Activated naive CD4-positive, alpha-beta T cell treated with Interleukin-2 at 50 U/mL for 16 hours (primary cell): ENCODE data around the gene KLHL15.
"Not testable (repeated sequence)": the region's sequence is repeated elsewhere in the genome, so short reads cannot be mapped to it uniquely, and the experiment has no call there.

ENCODE experiments used
- DNase-seq: peaks from one replicate; pipeline ENCODE4 v3.0.0-alpha.2; 2020

KLHL15 gene, protein sequence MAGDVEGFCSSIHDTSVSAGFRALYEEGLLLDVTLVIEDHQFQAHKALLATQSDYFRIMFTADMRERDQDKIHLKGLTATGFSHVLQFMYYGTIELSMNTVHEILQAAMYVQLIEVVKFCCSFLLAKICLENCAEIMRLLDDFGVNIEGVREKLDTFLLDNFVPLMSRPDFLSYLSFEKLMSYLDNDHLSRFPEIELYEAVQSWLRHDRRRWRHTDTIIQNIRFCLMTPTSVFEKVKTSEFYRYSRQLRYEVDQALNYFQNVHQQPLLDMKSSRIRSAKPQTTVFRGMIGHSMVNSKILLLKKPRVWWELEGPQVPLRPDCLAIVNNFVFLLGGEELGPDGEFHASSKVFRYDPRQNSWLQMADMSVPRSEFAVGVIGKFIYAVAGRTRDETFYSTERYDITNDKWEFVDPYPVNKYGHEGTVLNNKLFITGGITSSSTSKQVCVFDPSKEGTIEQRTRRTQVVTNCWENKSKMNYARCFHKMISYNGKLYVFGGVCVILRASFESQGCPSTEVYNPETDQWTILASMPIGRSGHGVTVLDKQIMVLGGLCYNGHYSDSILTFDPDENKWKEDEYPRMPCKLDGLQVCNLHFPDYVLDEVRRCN

DNA sequence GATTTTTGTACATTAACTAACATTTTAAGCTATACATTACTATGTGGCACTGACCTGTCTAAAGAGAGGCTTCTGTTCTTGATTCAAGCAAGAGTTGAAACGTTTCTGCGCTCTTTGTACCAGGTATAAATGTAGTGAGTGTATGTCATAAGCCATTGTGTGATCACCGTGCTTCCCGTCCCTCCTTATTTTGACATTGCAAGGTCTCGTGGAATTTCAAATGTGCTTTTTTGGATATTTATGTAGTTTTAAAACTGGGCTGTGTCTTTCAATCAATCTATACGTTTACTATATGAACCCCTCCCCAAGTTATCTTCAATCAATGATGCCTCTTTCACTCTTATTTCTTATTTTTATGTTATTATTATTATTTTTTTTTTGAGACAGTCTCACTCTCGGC lies at the start of gene KLHL15:
KLHL15 (minus strand) TSS at position 101 of the 400 bp plus-strand sequence. CDS start 20,493 bp downstream, outside the sequence.
- no peak for DNase-seq

- DNase-seq = no peak
These were observed 42.9 kb upstream of the KLHL15 start for GRCh38 chrX:24069877-24070276.

GRCh38 chrX:24063488-24063887 lies 36.5 kb upstream of the KLHL15 start:
- no peak for DNase-seq

DNA sequence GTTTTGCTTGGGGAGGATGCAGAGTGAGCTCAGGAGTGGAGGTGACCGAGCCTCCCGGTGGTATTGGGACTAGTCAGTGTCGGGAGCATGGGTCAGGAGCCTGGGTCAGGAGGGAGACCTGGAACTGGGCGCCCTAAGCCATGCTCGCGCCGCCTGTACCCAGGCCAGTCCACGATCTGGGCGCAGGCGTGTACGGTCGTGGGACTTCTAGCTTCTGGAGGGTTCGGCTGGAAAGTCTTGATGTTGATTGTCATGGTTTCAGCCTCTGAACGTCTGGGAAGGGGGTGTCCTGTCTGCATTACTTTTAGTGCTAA lies 28.0 kb upstream of the KLHL15 start:
- no peak for DNase-seq

DNA sequence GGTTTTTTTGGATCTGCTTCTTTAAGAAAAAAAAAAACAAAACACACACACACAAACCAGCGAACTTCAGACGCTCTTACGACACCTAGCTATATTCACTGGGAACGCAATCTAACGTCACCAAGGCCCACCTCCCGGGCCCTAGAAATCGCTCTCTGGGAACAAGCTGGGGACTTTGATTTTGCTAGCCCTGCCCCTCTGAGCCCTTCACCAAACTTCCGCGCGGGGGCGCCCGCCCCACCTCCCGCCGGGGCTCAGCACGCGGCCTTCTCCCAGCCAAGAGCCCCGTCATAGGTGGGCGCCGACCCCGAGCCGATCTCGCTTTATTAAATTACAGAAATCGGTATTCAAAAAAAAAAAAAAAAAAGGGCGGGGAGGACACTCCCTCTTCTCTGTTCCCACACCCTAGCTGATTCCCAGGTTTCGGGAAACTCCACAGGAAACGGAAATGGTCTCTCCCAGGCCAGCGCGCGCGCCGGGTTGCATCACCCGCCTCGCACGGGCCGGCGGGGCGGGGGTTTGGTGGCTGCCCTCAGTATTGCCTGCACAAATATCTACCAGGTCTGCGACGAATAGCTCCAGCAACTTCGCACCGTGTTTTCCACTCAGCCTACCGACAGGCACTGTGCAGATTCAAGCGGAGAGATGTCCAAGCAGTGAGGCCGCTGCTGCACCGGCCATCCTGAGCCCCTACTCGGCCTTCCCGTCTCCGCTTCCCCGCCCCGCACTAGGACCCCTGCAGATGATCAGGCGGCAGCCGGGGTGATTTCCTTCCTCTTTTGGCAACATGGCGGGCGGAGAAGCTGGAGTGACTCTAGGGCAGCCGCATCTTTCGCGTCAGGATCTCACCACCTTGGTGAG lies 27.4 kb upstream of the KLHL15 start, which contains the start of gene EIF2S3:
EIF2S3 (plus strand) TSS at position 775 of the 861 bp plus-strand sequence; CDS start at position 788, 13 bp downstream.
- peak; percentile 83 for DNase-seq

DNA sequence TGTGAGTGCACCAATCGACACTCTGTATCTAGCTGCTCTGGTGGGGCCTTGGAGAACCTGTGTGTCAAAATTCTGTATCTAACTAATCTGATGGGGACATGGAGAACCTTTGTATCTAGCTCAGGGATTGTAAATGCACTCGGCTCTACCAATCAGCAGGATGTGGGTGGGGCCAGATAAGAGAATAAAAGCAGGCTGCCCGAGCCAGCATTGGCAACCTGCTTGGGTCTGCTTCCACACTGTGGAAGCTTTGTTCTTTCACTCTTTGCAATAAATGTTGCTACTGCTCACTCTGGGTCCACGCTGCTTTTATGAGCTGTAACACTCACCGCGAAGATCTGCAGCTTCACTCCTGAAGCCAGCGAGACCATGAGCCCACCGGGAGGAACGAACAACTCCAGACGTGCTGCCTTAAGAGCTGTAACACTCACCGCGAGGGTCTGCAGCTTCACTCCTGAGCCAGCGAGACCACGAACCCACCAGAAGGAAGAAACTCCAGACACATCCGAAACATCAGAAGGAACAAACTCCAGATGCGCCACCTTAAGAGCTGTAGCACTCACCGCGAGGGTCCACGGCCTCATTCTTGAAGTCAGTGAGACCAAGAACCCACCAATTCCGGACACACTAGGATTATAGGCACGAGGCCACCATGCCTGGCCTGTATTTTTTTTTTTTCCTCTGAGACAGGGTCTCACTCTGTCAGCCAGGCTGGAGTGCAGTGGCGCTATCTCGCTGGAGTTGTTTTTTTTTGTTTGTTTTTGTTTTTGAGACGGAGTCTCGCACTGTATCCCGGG lies 23.7 kb upstream of the KLHL15 start:
- not testable (repeated sequence) for DNase-seq

GRCh38 chrX:24049643-24050042 lies 22.7 kb upstream of the KLHL15 start:
- DNase-seq = not testable (repeated sequence)

- DNase-seq = not testable (repeated sequence)
These were observed 19.1 kb upstream of the KLHL15 start for GRCh38 chrX:24046060-24046459.

DNA sequence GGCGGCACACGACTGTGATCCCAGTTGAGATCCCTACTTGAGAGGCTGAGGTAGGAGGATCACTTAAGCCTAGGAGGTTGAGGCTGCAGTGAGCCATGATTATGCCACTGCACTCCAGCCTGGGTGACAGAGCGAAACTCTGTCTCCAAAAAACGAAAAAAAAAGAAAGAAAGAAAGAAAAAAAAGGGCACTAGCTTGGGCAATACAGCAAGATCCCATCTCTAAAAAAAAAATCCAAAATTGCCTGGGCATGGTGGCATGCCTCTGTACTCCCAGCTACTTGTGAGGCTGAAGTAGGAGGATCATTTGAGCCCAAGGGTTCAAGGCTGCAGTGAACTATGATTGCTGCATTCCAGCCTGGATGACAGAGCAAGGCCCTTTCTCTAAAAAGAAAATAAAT lies 10.7 kb upstream of the KLHL15 start:
- no peak for DNase-seq

- DNase-seq = no peak
These were observed 7.5 kb upstream of the KLHL15 start for GRCh38 chrX:24034485-24034884.

DNA sequence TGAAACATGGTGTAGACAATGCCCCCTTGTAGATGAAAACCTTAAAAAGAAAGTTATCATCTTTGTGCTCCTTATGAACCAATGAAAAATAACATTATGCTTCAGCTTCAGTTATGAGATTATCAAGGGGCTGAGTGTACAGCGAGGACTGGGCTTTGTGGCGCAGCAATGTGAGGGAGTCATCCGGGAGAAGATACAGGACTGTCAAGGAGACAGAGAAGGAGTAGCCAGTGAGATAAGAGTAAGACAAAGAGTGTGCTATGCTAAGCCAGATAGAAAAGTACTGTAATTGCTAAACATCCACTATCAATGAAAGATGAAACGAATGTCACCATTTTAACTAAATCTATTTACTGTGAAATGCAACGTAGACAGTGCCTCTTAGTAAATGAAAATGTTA lies 3.6 kb upstream of the KLHL15 start:
- no peak for DNase-seq

DNA sequence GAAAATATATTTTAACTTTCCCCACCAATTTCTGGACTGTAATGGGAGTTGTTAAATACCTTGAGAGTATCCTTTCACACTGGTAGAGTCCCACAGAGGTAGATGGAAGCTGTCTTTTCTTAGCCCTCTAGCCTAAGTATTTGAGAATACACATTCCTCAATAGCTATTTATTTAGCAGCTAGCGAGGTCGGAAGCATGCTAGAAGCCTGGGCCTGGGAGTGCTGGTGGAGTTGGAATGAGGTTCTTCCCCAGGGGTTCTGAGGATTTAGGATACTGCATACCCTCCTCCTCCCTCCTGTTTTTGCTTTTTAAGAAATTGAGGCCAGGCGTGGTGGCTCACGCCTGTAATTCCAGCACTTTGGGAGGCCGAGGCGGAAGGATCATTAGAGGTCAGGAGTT lies 999 bp upstream of the KLHL15 start:
- no peak for DNase-seq

GRCh38 chrX:24026432-24026831 lies 554 bp downstream of the KLHL15 start:
- no peak for DNase-seq

DNA sequence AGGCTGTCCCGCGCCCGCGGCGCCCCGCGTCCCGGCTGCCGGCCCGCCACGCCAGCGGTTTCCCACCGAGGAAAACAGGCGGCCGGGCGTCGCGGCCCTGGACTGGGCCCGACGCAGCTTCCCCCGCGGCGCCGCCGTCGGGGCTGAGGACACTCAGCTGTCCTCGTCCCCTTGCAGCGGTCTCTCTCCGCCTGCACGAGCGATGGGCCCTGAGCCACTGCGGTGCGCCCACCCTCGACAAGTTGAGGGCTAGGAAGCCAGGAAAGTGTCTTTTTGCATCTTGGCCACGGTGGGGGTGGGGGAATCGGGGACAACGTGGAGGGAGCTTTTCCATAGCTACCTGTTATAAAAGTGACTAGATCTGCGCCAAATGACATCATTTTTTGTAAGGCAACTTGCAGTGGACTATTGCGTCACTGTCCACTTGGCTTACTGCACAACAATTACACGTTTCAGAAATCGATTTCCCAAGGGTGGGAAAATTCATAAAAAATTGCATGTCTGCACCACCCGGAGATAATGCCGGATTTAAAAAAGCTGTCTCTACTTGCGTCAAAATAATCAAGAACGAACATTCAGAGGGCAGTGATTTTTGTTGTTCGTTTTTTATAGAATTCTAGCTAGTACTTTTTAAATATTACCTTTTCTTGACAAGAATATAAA lies 1.1 kb downstream of the KLHL15 start:
- no peak for DNase-seq

DNA sequence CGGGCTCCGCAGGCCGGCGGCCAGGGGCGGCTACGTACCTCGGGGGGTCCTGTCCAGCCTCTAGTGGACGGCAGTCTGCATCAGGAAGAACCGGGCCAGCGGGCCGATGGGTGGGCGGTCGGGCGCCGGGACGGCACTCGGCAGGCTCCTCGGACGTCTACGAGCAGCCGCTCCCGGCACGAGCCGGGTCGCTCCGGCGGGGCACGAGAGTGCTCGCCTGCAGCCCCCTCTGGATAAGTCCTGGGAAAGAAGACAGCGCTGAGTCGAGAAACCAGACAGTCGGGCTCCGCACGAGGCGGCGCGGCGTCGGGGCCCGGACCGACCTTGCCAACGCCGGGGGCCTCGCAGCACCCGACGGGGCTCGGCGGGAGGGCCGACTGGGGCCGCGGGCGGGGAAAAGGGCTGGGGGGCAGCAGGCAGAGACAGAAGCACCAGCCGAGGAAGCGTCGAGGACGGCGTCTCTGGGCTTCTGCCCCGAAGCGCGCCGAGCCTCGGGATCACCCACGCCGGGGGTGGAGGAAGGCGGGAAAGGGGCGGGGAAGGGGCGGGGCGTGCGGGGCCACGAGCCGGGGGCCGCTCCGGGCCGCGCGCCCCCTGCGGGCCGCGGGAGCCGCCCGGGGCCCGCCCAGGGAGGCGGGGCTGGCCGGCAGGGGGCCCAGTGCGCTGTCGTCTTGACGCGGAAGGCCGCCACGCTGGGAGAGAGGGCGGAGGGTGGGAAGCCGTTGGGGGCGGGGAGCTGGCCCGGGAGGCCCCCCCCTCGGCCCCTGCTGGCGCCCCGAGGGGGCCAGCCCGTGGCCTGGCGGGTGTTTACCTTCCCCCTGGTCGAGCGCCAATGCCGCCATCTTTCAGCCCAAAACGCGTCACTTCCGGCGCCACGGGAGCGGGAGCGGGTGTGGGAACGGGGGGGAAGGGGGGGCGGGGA lies 1.9 kb downstream of the KLHL15 start:
- peak; percentile 79 for DNase-seq

GRCh38 chrX:24023972-24024669 lies 2.9 kb downstream of the KLHL15 start:
- no peak for DNase-seq

GRCh38 chrX:24023544-24023943 lies 3.4 kb downstream of the KLHL15 start:
- no peak for DNase-seq

DNA sequence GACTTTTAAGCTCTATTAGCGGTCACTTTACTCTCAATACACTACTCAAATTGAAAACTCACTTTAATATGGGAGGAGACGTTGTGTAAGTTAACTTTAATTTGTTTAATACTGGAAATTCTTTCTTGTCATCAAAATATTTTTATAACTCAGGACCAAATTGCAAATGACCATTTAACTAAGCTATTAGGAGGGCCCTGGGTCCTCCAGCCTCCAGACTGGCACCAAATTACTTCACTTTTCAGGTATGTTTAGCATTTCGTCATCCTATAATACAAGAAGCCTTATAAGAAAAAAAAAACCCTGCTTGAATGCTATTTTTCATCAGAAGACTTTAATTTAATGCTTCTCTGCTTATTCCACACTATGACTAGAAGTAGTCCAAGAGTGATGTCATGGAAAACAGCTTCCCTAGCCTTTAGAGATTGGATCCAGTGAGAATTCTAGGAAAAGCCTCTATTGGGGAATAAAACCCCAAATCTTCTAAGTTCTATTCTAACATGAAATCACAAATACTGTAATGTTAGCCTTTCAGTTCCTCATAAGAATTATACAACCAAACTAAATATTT lies 6.6 kb downstream of the KLHL15 start:
- DNase-seq = no peak

DNA sequence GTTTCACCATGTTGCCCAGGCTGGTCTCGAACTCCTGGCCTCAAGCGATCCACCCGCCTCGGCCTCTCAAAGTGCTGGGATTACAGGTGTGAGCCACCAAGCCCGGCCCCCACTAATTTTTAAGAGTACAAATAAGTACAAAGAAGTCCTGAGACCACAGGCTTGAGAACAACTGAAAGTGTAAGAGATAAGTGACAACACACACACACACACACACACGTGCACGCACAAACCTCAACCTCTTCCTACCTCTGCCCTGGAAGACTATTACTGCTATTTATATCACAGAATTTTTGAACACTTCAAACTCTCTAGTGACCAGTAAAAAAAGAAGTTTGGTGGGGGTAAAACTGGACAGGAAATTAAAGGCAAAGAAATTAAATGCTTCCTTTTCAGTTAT lies 7.5 kb downstream of the KLHL15 start:
- DNase-seq = no peak

DNA sequence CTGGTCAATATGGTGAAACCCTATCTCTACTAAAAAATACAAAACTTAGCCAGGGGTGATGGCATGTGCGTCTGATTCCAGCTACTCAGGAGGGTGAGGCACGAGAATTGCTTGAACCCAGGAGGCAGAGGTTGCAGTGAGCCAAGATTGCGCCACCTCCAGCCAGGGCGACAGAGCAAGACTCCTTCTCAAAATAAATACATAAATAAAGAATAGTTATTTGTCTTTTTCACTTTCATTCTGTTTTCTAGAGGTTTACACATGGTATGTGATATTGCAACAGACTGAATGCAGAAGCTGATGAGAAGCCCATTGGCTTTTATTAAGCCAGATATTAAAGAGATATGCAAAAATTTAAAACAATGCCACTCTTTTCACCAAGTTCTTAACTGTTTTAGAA lies 8.2 kb downstream of the KLHL15 start:
- no peak for DNase-seq
